H1 (cell line): ENCODE data around the gene RHOB. TPM values are rescaled to one million over a fixed set of nuclear protein-coding genes. Genes with fewer than 3 reads are reported as not detected.

Source experiments
- CTCF ChIA-PET: fragments of 300-600 bp; sonication (Branson Sonifier 250); formaldehyde crosslinking; loops from one replicate; lab custom pipeline; 2021; ENCODE audit not compliant: partially characterized antibody; lab: Charles Lee
- POLR2A ChIA-PET: fragments of 300-600 bp; sonication (Branson Sonifier 250); formaldehyde crosslinking; loops from one replicate; lab custom pipeline; 2021; ENCODE audit warnings: inconsistent platforms; ENCODE audit not compliant: partially characterized antibody; lab: Charles Lee
- DNase-seq, 2 experiments: peaks; one replicate each; pipeline versions ENCODE4 v3.0.0 to v3.0.0-alpha.2; 2010 to 2022; ENCODE audit warnings: low spot score in 2 of 2, low read depth in 1 of 2, mixed read lengths in 1 of 2
- FAIRE-seq: peaks from 2 replicates; lab custom pipeline; 2011; peaks lifted over from hg19 to GRCh38; lab: Jason Lieb, UNC
- H2AFZ ChIP-seq: 2 replicates; pipeline ENCODE4 v1.8.1; 2012; ENCODE audit warnings: low read length, inconsistent platforms
- H2AK5ac ChIP-seq: 2 replicates; pipeline ENCODE4 v1.6.1; 2013; ENCODE audit warnings: low read depth, low read length
- H2BK120ac ChIP-seq: replicated peaks from 2 replicates; pipeline ENCODE3; 2013; ENCODE audit warnings: low read depth, low read length, inconsistent platforms
- H2BK12ac ChIP-seq: 2 replicates; pipeline ENCODE4 v1.6.1; 2013; ENCODE audit warnings: low read depth, low read length
- H2BK15ac ChIP-seq: 2 replicates; pipeline ENCODE4 v1.6.1; 2013; ENCODE audit warnings: low read length
- H2BK20ac ChIP-seq: 2 replicates; pipeline ENCODE4 v1.6.1; 2013; ENCODE audit warnings: low read length
- H2BK5ac ChIP-seq: 2 replicates; pipeline ENCODE4 v1.6.1; 2013; ENCODE audit warnings: low read depth, low read length
- H3K14ac ChIP-seq: 2 replicates; pipeline ENCODE4 v1.6.1; 2013; ENCODE audit warnings: inconsistent platforms; ENCODE audit not compliant: insufficient read length
- H3K18ac ChIP-seq: 2 replicates; pipeline ENCODE4 v1.6.1; 2013; ENCODE audit warnings: low read length; ENCODE audit errors: extremely low read depth
- H3K23ac ChIP-seq: 2 replicates; pipeline ENCODE4 v1.6.1; 2013; ENCODE audit warnings: inconsistent platforms; ENCODE audit not compliant: insufficient read length
- H3K23me2 ChIP-seq: 2 replicates; pipeline ENCODE4 v1.6.1; 2013; ENCODE audit warnings: low read depth, low read length
- H3K27ac ChIP-seq: 2 replicates; pipeline ENCODE4 v1.6.1; 2011; ENCODE audit warnings: low read depth, low read length, inconsistent platforms
- H3K27me3 ChIP-seq, 4 experiments: replicated peaks in 1 of 4; 1 replicate in 1 of 4; 2 replicates in 3 of 4; pipeline versions ENCODE4 v1.6.1 to v1.8.1; 2011 to 2013; ENCODE audit warnings: low read length in 3 of 4, mild to moderate bottlenecking in 3 of 4, inconsistent platforms in 2 of 4, mixed read lengths in 2 of 4, moderate library complexity in 1 of 4; ENCODE audit not compliant: control insufficient read depth in 3 of 4, insufficient read depth in 3 of 4; ENCODE audit errors: extremely low read depth in 1 of 4
- H3K36me3 ChIP-seq, 4 experiments: 2 replicates each; pipeline versions ENCODE4 v1.6.1 to v1.8.1; 2011 to 2013; ENCODE audit warnings: mild to moderate bottlenecking in 4 of 4, low read length in 3 of 4, moderate library complexity in 2 of 4, control low read depth in 1 of 4, inconsistent platforms in 1 of 4; ENCODE audit not compliant: insufficient read depth in 4 of 4, control insufficient read depth in 2 of 4
- H3K4ac ChIP-seq: replicated peaks from 2 replicates; pipeline ENCODE3; 2013; ENCODE audit warnings: low read length, low read depth, mixed read lengths, inconsistent platforms; ENCODE audit not compliant: insufficient read length
- H3K4me1 ChIP-seq, 4 experiments: replicated peaks in 1 of 4; 1 replicate in 1 of 4; 2 replicates in 3 of 4; pipeline versions ENCODE4 v1.6.1 to v1.8.1; 2011 to 2013; ENCODE audit warnings: low read length in 3 of 4, inconsistent platforms in 2 of 4, mixed read lengths in 1 of 4; ENCODE audit not compliant: insufficient read depth in 4 of 4, control insufficient read depth in 3 of 4
- H3K4me2 ChIP-seq, 2 experiments: 2 replicates each; pipeline versions ENCODE4 v1.6.1 to v1.8.1; 2011 to 2013; ENCODE audit warnings: low read depth in 2 of 2, low read length in 2 of 2, control low read depth in 1 of 2, inconsistent platforms in 1 of 2, mild to moderate bottlenecking in 1 of 2; ENCODE audit not compliant: insufficient read depth in 1 of 2
- H3K4me3 ChIP-seq, 4 experiments: fragments of 200-600, 300-600 bp in 1 of 4; sonication (generic), shearing (Covaris generic), sonication (Bioruptor Twin) in 1 of 4; 2 replicates each; pipeline versions ENCODE4 v1.5.1 to v1.8.1; 2011 to 2016; ENCODE audit warnings: low read length in 4 of 4, low read depth in 3 of 4, control low read depth in 2 of 4, inconsistent platforms in 2 of 4, mild to moderate bottlenecking in 2 of 4, mixed read lengths in 1 of 4, moderate library complexity in 1 of 4; ENCODE audit not compliant: insufficient read depth in 2 of 4; ENCODE audit errors: extremely low read depth in 1 of 4
- H3K56ac ChIP-seq: replicated peaks from 2 replicates; pipeline ENCODE3; 2013; ENCODE audit warnings: low read depth, mild to moderate bottlenecking, mixed read lengths, low read length, inconsistent platforms; ENCODE audit not compliant: insufficient read length
- H3K79me1 ChIP-seq: 2 replicates; pipeline ENCODE4 v1.6.1; 2013; ENCODE audit warnings: low read depth, low read length, control low read depth
- H3K79me2 ChIP-seq, 2 experiments: 2 replicates each; pipeline versions ENCODE4 v1.6.1 to v1.8.1; 2012 to 2013; ENCODE audit warnings: low read length in 2 of 2, mild to moderate bottlenecking in 2 of 2, inconsistent platforms in 1 of 2; ENCODE audit not compliant: insufficient read depth in 2 of 2, control insufficient read depth in 1 of 2
- H3K9ac ChIP-seq, 4 experiments: replicated peaks in 1 of 4; 1 replicate in 1 of 4; 2 replicates in 3 of 4; pipeline versions ENCODE4 v1.6.1 to v1.8.1; 2011 to 2013; ENCODE audit warnings: low read depth in 3 of 4, low read length in 3 of 4, control low read depth in 2 of 4, mild to moderate bottlenecking in 2 of 4, moderate library complexity in 2 of 4, inconsistent platforms in 1 of 4; ENCODE audit errors: extremely low read depth in 1 of 4
- H3K9me3 ChIP-seq, 2 experiments: 2 replicates each; pipeline versions ENCODE4 v1.6.1 to v1.8.1; 2012 to 2013; ENCODE audit warnings: mild to moderate bottlenecking in 2 of 2, moderate library complexity in 2 of 2, control low read depth in 1 of 2, inconsistent platforms in 1 of 2, low read depth in 1 of 2, low read length in 1 of 2, mixed read lengths in 1 of 2; ENCODE audit not compliant: insufficient read depth in 2 of 2
- H4K20me1 ChIP-seq, 2 experiments: replicated peaks in 1 of 2; 2 replicates each; pipeline versions ENCODE3 to v1.8.1; 2011 to 2013; ENCODE audit warnings: inconsistent platforms in 2 of 2, low read length in 2 of 2, mild to moderate bottlenecking in 1 of 2; ENCODE audit not compliant: insufficient read depth in 2 of 2, control insufficient read depth in 1 of 2
- H4K5ac ChIP-seq: 2 replicates; pipeline ENCODE4 v1.6.1; 2013; ENCODE audit warnings: low read length, low read depth, mixed read lengths, inconsistent platforms; ENCODE audit not compliant: insufficient read length
- H4K8ac ChIP-seq: 2 replicates; pipeline ENCODE4 v1.8.0; 2013; ENCODE audit warnings: mild to moderate bottlenecking, moderate library complexity, low read length, inconsistent platforms; ENCODE audit not compliant: insufficient read depth; ENCODE audit errors: extremely low read depth
- H4K91ac ChIP-seq: replicated peaks from 2 replicates; pipeline ENCODE3; 2013; ENCODE audit warnings: low read length, mixed read lengths, inconsistent platforms; ENCODE audit not compliant: insufficient read length
- CEBPB ChIP-seq: IDR thresholded peaks from 2 replicates; pipeline ENCODE4 v1.6.1; 2012; ENCODE audit warnings: low read depth, low read length
- CHD1 ChIP-seq: IDR thresholded peaks from 2 replicates; pipeline ENCODE4 v1.6.1; 2012; ENCODE audit warnings: low read depth, low read length, improper control_type of control experiment
- CHD2 ChIP-seq: IDR thresholded peaks from 2 replicates; pipeline ENCODE4 v1.6.1; 2012; ENCODE audit warnings: low read length, improper control_type of control experiment
- POLR2A ChIP-seq, 2 experiments: IDR thresholded peaks; 1 replicate in 1 of 2; 2 replicates in 1 of 2; pipeline ENCODE4 v1.6.1; 2011; ENCODE audit warnings: low read depth in 2 of 2, low read length in 2 of 2, mild to moderate bottlenecking in 2 of 2; ENCODE audit errors: control extremely low read depth in 1 of 2
- POLR2AphosphoS5 ChIP-seq: IDR thresholded peaks from 2 replicates; pipeline ENCODE4 v1.6.1; 2011; ENCODE audit warnings: low read depth, low read length
- RBBP5 ChIP-seq: IDR thresholded peaks from 2 replicates; pipeline ENCODE4 v1.7.1; 2012; ENCODE audit warnings: low read depth, mild to moderate bottlenecking, inconsistent platforms, low read length, moderate library complexity, borderline replicate concordance
- RNF2 ChIP-seq: fragments of 200-900, 300-1000 bp; sonication (generic); IDR thresholded peaks from 2 replicates; pipeline ENCODE4 v1.7.1; 2016; ENCODE audit warnings: borderline replicate concordance, low read depth, mild to moderate bottlenecking, antibody characterized with exemption, low read length; ENCODE audit not compliant: poor library complexity, severe bottlenecking; ENCODE audit errors: missing control alignments
- SIX5 ChIP-seq: IDR thresholded peaks from 2 replicates; pipeline ENCODE4 v1.6.1; 2011; ENCODE audit warnings: mild to moderate bottlenecking, low read depth, low read length
- TCF12 ChIP-seq: IDR thresholded peaks from 2 replicates; pipeline ENCODE4 v1.6.1; 2011; ENCODE audit warnings: low read depth, mild to moderate bottlenecking, low read length
- WGBS, 2 experiments: shearing (Covaris generic) in 1 of 2; methylation state at CpG; one replicate each; pipeline versions ENCODE4 v1.1.6 to v1.1.7; 2013 to 2015; ENCODE audit warnings: low lambda C conversion rate in 2 of 2, mixed read lengths in 2 of 2, inconsistent platforms in 1 of 2, low coverage in 1 of 2, missing lambda C conversion rate in 1 of 2; ENCODE audit not compliant: insufficient replicate concordance in 2 of 2, insufficient coverage in 1 of 2, insufficient read length in 1 of 2; ENCODE audit errors: extremely low coverage in 1 of 2, missing lambda C conversion rate in 1 of 2; 5-methylcytosine and 5-hydroxymethylcytosine counted together
- polyA plus RNA-seq, 7 experiments: library from polyadenylated mRNA; depleted of rRNA in 3 of 7; stranded (reverse) in 5 of 7; unstranded in 2 of 7; fragments of >200 nt in 5 of 7; fragments of 200-250 nt in 2 of 7; gene quantifications; 1 replicate in 5 of 7; 2 replicates in 1 of 7; 4 replicates in 1 of 7; pipeline versions ENCODE4 v1.2.1 to v1.2.3, GENCODE V29; 2011 to 2013; ENCODE audit warnings: missing spikeins in 2 of 7, mixed read lengths in 2 of 7
- total RNA-seq: library from RNA; stranded (reverse); fragmentation: NEBNext Ultra II Directional; extraction: Animal tissue kit (Norgen Biotek cat#: 25700); gene quantifications from 2 replicates; pipeline ENCODE4 v1.2.1, GENCODE V29; 2021
- TF ChIP-seq, protein P1 (sequence below), 3 experiments: IDR thresholded peaks; 1 replicate in 2 of 3; 2 replicates in 1 of 3; pipeline versions ENCODE4 v1.5.1 to v1.6.1; 2011; ENCODE audit warnings: low read length in 3 of 3, mild to moderate bottlenecking in 3 of 3, inconsistent platforms in 2 of 3, low read depth in 1 of 3, moderate library complexity in 1 of 3; ENCODE audit not compliant: insufficient read depth in 1 of 3; ENCODE audit errors: control extremely low read depth in 1 of 3

Gene RHOB
- total and polyA plus RNA-seq, 2 of the 8 experiments (the other 6 are each of a cell fraction or from before 2014, with no cell fraction given): 9.3 to 9.5 TPM

DNA sequence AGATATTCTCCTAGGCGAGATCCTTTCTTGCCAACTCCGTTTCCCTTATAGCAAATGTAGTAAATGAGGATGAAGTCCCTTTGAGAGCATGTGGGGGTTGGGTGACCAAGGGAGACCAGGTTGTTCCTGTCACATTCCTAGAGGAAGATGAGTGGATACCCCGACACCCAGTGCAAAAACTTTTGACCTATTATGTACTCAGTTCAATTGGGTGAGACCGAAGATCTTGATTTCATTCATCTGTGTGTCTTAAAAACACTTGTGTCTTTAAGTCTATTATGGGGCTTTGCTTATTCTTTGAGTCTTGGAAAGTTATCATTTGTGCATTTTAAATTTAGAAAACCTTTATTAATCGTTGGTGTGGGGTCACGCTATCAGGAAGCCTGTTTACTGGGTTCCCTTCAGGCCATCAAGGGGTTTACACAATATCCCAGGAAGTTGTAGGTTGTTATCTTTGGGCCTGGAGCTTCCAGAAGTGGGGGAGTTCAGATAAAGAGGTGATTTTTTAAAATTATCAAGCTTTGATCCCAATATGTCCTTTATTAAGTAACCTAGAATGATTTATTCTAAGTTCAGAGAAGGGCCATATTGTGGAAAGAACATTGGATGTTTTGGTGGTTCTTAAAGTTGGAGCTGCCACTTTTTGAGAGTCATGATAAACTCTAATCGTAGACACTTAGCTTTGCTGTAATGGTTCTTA is 2.8 kb downstream of the RHOB start:
- H3K4me3 ChIP-seq: 0 out of 8 replicates have a peak overlapping the region, but pooled peaks of 1 of the 4 experiments have one; percentile 2
- H4K5ac ChIP-seq: no peak overlapping the region
- WGBS, 2 experiments: 84% methylated on average over 7 of the region's 7 CpGs; no CpG with 5 or more reads in 1 of the 2 experiments
- no peaks in the 10 kb centered on the region for H3K79me2 ChIP-seq
- H3K18ac ChIP-seq: no peak overlapping the region
- peaks cover 14% of the 10 kb centered on the region; the same call in 1 of the 2 replicates for H3K23me2 ChIP-seq
- peaks cover 12% of the 10 kb centered on the region in 2 experiments for H4K20me1 ChIP-seq
- H4K8ac ChIP-seq: no peak overlapping the region; the same call in 1 of the 2 replicates
- no peak overlapping the region for H3K9ac ChIP-seq
- peaks cover 9 to 16% (median 13%) of the 10 kb centered on the region in 4 experiments for H3K4me1 ChIP-seq
- no peaks in the 10 kb centered on the region for H3K9me3 ChIP-seq
- no peak overlapping the region for H3K27ac ChIP-seq
- H2AFZ ChIP-seq: no peak overlapping the region
- no peak overlapping the region for H3K14ac ChIP-seq
- no peak overlapping the region for H2BK12ac ChIP-seq
- no peak overlapping the region for H2BK20ac ChIP-seq
- ChIA-PET POLR2A (interaction anchor here (0.9 to 3.6 kb wide), 7 partner anchors 11 to 164 kb away, joined by 3 to 20 read pairs (median 4); no protein-coding TSS in a partner anchor), CTCF (interaction anchor here (0.7 to 13.5 kb wide), 19 partner anchors 10 to 201 kb away, joined by 3 to 367 read pairs (median 4); partner anchors contain the start of gene HS1BP3)
- H3K23ac ChIP-seq: no peak overlapping the region
- no peak overlapping the region for H2BK120ac ChIP-seq
- DNase-seq (no peak), FAIRE-seq (no peak)
- peaks cover 15 to 54% (median 37%) of the 10 kb centered on the region in 4 experiments for H3K27me3 ChIP-seq
- no peak overlapping the region for H2BK15ac ChIP-seq
- H3K56ac ChIP-seq: no peak overlapping the region
- no peak overlapping the region for H2BK5ac ChIP-seq
- no peaks in the 10 kb centered on the region for H3K79me1 ChIP-seq
- no peaks in the 10 kb centered on the region for H3K36me3 ChIP-seq
- H3K4ac ChIP-seq: no peak overlapping the region
- H2AK5ac ChIP-seq: no peak overlapping the region
- H4K91ac ChIP-seq: no peak overlapping the region
- H3K4me2 ChIP-seq: no peak overlapping the region
- TF ChIP-seq SIX5 (no peak), RBBP5 (no peak), POLR2AphosphoS5 (0 out of 2 replicates have a peak, but pooled peaks have one; percentile 39), CHD2 (no peak), POLR2A (IDR thresholded peaks at IDR 0.05; ENCODE audit: control extremely low read depth in 1 of 2, low read depth in 2 of 2, low read length in 2 of 2) (0 out of 3 replicates have a peak, but pooled peaks of 1 of the 2 experiments have one; percentile 22), CEBPB (no peak), TCF12 (no peak), CHD1 (no peak), RNF2 (no peak)
- TF ChIP-seq, protein P1, sequence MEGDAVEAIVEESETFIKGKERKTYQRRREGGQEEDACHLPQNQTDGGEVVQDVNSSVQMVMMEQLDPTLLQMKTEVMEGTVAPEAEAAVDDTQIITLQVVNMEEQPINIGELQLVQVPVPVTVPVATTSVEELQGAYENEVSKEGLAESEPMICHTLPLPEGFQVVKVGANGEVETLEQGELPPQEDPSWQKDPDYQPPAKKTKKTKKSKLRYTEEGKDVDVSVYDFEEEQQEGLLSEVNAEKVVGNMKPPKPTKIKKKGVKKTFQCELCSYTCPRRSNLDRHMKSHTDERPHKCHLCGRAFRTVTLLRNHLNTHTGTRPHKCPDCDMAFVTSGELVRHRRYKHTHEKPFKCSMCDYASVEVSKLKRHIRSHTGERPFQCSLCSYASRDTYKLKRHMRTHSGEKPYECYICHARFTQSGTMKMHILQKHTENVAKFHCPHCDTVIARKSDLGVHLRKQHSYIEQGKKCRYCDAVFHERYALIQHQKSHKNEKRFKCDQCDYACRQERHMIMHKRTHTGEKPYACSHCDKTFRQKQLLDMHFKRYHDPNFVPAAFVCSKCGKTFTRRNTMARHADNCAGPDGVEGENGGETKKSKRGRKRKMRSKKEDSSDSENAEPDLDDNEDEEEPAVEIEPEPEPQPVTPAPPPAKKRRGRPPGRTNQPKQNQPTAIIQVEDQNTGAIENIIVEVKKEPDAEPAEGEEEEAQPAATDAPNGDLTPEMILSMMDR (IDR thresholded peaks at IDR 0.05; ENCODE audit: control extremely low read depth in 1 of 3, insufficient read depth in 1 of 3, low read depth in 1 of 3, low read length in 3 of 3): no peak
